NOMO-1 treated with DMSO at 0.1 percent for 48 hours (cell line): Measurements from ENCODE around the gene MBOAT2.
"Not testable (repeated sequence)": the region's sequence is repeated elsewhere in the genome, so short reads cannot be mapped to it uniquely, and the experiment has no call there.

ENCODE experiments used
- DNase-seq: peaks from one replicate; lab custom pipeline; 2025; ENCODE audit not compliant: unreplicated experiment; lab: John Stamatoyannopoulos, UW

MBOAT2 gene

GRCh38 chr2:9003616-9004337 is at the start of gene MBOAT2:
Gene MBOAT2, minus strand, starts transcription at chr2:9003684. Its CDS starts 70 bp downstream, at chr2:9003614.
- peak; percentile 75 for DNase-seq

- DNase-seq = peak; percentile 47
Observed at GRCh38 chr2:9052821-9053533, 49.5 kb upstream of the MBOAT2 start.

- DNase-seq = not testable (repeated sequence)
Observed at GRCh38 chr2:9051451-9051850, 48.0 kb upstream of the MBOAT2 start.

- no peak for DNase-seq
Observed at GRCh38 chr2:9050122-9050809, 46.8 kb upstream of the MBOAT2 start.

GRCh38 chr2:9045595-9045994 is 42.1 kb upstream of the MBOAT2 start:
- DNase-seq = no peak

DNA sequence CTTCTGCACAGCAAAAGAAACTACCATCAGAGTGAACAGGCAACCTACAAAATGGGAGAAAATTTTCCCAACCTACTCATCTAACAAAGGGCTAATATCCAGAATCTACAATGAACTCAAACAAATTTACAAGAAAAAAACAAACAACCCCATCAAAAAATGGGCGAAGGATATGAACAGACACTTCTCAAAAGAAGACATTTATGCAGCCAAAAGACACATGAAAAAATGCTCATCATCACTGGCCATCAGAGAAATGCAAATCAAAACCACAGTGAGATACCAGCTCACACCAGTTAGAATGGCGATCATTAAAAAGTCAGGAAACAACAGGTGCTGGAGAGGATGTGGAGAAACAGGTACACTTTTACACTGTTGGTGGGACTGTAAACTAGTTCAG is 40.0 kb upstream of the MBOAT2 start:
- not testable (repeated sequence) for DNase-seq

DNA sequence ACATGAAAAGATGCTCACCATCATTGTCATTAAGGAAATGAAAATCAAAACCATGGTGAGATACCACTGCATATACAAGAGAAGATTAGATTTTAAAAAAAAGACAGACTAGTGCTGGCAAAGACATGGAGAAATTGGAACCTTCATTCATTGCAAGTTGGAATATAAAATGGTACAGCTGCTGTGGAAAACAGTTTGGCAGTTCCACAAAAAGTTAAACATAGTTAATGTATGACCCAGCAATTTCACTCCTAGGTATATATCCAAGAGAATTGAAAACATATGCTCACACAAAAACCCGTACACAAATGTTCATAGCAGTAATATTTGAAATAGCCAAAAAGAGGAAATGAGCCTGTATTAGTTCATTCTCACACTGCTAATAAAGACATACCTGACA is 33.7 kb upstream of the MBOAT2 start:
- no peak for DNase-seq

- no peak for DNase-seq
Observed at GRCh38 chr2:9033385-9034168, 30.1 kb upstream of the MBOAT2 start.

DNA sequence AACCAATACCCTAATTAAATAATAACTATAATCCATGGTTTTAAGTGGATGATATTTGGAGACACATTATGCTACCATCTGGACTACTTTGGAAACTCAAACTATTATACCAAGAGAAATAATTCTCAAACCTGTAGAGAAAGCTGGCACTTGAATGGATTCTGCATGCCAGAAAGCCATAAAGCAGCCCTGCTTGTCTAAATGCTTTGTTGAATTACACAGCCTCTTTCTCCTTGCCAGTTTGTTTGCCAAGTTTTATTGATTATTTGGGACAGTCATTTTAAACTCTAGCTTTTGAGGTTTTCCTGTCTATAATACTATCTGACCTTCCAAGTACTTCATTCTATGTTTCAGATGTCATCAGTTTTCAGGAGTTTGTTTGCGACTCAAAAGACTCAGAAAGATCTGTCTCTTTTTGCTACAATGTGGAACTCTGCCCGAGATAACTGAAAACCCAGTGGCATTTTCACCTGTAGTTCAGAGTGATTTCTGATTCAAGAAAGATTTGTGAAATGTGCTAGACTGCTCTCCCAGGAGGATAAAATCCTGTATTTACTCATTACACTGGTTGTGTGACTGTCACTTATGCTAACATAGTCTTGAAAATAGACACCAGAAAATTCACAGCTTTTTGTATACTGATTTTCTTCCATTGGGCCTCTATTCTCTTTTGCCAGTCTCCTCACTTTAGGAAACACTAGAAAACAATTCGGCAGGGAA is 29.2 kb upstream of the MBOAT2 start:
- DNase-seq = no peak

- no peak for DNase-seq
Observed at GRCh38 chr2:9032121-9032520, 28.6 kb upstream of the MBOAT2 start.

DNA sequence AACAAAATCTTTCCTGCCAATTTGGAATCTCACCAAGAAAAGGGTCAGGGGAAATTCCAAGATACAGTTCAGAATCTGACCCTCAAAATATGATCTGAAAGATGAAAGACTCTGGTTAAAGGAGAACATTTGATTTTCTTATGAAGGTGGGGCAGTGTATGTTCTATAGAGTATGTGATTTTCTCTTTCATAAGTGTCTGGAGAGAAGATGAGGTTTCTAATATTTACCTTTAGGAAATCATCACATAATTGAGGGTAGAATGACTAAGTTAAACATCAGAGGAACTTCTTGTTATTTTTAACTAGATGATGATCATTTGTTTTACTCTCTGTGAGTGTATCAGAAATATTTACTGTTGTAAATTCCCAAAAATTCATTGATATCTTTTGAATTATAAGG is 27.8 kb upstream of the MBOAT2 start:
- DNase-seq = no peak

DNA sequence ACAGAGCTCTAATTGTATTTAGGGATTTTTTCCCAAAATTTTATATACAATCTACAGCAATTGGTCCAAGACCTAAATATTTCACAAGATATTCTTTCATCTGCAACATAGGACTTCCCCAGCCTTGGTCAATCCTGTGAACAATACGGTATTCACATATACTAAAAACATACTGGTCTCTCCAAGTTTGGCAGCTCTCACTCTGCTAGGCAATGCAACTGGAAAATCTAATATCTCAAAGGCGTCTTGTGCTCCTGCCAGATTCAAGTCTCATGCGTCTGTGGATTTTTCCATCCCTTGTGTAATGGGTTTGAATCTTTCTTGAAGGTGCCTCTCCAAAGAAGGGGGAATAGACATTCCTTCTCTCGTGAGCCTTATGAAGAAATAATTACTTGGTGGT is 27.4 kb upstream of the MBOAT2 start:
- DNase-seq = no peak

DNA sequence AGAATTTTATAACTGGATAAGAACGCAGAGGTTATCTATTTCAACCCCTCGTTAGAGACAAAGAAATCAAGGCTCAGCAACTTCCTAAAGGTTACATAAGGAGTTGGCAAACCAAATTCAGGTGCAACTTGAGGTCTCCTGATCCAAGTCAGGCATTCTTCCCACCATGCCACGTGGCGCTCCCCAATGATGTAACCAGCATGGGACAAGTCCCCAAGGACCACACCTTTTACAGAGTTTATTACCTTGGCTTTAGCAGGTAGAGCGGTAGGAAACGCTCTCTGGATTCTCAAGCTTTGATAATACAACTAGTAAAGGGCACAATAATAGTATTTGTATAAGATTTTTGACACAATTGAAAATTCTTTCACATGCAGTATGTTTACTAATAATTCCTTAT is 26.7 kb upstream of the MBOAT2 start:
- DNase-seq = no peak

DNA sequence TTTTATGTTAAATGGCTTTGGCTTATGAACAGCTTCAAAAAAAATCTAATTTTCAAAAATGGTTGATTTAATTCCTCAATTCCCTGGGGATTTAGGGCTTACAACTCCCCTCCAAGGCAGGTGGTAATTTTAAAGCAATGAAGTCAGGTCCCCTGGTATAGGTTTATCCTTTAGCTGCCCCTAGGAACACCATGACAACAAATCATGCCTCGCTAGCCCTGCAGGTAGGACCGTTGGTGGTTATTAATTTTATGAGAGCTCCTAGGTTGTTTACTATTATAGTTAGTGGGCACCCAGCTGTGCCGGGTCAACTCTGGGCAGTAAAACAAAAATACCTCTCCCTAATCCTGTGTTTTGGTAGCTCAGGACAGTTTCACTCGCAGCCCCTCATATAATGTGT is 26.2 kb upstream of the MBOAT2 start:
- no peak for DNase-seq

DNA sequence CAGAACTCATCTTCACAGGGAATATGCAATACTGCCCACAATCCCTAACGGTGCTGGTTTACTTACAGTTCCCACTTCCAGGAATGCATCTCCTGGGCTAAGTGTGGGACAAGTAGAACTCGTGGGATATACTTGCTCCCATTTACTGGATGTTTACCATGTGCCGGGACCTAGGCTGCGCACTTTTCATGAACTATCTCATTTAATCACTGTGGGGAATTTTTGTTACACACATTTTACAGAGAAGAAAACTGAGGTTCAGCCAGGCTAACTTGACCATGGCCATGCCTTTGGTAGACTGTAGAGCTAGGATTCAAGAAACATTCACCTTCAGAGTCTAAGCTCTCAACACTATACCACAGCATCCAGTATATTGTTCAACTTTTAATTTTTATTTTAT is 24.4 kb upstream of the MBOAT2 start:
- no peak for DNase-seq

DNA sequence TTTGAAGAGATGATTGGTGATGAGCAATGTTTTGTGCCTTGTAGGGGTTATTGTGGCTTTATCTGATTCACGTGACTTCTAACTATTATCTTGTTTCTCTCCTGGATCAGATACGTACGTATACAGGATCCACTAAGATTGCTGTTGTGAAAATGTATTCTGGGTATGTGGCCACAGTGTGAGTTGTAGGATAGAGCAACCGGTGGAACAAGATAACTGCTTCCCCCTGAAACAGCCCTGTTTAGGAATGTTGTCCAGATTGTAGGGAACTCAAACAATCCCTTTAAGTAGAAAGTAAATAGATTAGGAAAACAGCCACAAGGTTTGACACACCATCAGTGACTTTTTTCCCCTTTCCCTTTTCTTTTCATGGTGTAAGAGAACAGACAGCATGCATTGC is 22.3 kb upstream of the MBOAT2 start:
- no peak for DNase-seq

GRCh38 chr2:9024575-9024974 is 21.1 kb upstream of the MBOAT2 start:
- DNase-seq = no peak

DNA sequence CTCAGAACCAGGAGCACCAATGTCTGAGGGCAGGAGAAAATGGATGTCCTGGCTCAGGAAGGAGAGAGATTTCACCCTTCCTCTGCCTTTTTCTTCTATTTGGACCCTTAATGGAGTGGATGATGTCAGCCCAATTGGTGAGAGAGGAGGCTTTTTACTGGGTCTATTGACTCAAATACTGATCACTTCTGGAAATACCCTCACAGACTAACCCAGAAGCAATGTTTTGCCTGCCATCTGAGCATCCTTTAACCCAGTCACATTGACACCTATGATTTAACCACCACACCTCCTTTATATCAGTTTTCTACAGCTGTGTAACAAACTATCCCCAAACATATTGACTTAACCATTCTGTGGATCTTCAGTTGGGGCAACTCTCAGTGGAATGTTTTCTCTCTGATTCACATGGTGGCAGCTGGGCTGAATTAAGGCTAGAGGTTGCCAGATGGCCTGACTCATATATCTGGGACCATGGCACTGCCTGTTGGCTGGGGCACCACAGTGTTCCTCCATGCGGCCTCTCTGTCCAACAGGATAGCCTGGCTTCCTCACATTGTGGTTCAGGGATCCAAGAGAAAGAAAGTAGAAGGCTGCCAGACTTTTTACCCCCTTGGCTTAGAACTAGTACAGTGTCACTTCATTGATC is 18.2 kb upstream of the MBOAT2 start:
- no peak for DNase-seq

- no peak for DNase-seq
Observed at GRCh38 chr2:9020267-9020666, 16.8 kb upstream of the MBOAT2 start.

DNA sequence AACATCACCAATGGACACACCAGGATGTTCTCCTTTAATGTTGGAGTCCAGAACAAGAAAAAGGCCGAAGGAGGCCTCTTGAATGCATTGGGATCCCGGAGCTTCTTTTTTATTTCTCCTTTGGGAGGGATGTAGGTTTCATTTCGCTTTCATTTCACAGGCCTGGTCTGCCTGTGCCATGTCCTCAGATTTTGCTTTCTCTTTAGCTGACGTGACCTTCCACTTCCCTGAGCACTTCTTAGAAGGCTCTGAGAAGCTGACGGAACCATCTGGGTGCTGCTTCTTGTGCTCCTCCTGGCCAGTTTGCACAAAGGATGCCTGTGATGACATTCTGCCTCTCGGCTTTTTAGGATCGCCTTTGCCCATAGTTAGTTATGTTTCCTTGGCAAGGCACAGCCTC is 15.1 kb upstream of the MBOAT2 start:
- no peak for DNase-seq
